GM21737 (cell line): ENCODE data around the gene HINFP.
"Not testable (repeated sequence)": the region's sequence is repeated elsewhere in the genome, so short reads cannot be mapped to it uniquely, and the experiment has no call there.

Experiments
- ATAC-seq: cut with Tn5 transposase; IDR thresholded peaks from one replicate; pipeline ENCODE4 v1.9.1; 2021; ENCODE audit warnings: mild to moderate bottlenecking, moderate library complexity; ENCODE audit not compliant: unreplicated experiment

Gene HINFP

GRCh38 chr11:119181677-119182412 is 60.5 kb downstream of the HINFP start:
- ATAC-seq = no peak

GRCh38 chr11:119184399-119184798 is 63.0 kb downstream of the HINFP start:
- ATAC-seq = not testable (repeated sequence)
